DMS114 treated with DMSO at 0.1 percent for 48 hours (cell line): ENCODE data around the gene ST3GAL3.

Experiments
- DNase-seq: peaks from one replicate; lab custom pipeline; 2025; ENCODE audit not compliant: unreplicated experiment; lab: John Stamatoyannopoulos, UW

The ST3GAL3 gene

DNA sequence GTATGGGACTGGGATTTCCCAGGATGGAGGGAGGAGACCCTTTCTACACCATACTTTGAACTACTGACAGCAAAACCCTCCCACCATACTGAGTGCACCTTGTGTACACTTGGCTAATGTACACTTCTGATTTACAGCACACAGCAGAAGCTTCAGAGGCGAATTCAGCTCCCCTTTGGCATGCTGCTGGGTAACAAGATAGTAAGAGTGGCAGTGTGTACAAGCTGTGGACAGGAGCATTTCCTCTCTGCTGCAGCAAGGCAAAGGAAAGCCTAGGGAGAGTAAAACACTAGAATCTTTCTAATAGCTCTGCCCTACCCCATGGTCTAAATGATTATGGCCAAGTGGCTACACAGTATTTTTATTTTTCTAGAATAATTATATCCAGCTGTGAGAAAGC lies 142.3 kb downstream of the ST3GAL3 start:
- no peak for DNase-seq

- DNase-seq: no peak
These were observed 143.4 kb downstream of the ST3GAL3 start for GRCh38 chr1:43850591-43851233.

DNA sequence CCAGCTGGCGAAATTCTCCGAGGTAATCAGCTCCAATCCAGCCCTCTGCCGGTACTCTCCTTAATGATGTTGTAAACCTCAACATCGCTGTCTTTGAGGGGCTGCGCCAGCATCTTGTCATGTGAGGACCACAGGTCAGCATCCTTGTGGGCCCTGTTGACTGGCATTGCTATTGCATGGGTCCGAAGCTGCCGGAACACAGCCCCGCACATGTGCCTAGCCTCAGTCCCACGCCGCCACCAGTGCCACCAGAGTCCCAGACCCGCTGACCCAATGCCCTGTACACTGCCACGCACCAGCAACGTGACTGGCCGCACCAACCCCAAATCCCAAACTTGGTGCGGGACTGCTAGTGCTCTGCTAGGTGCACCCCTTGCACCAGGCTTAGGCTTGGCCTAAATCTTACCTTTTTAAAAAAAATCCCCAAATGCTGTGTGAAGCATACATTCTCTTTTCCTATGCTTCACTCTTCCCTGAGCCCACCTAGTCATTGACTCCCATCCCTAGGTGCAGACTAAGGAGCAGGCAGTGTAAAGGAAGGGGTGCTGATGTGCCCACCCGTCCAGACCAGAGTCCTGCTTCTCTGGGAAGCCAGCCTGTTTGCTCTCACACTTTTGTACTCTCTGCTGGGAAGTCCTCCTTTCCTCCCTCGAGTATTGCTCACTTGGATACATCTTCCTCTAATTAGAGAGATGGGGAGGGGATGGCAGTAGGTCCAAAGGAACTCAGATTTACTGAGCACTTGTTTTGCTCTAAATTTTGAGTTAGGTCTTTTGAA lies 144.4 kb downstream of the ST3GAL3 start:
- DNase-seq: no peak

DNA sequence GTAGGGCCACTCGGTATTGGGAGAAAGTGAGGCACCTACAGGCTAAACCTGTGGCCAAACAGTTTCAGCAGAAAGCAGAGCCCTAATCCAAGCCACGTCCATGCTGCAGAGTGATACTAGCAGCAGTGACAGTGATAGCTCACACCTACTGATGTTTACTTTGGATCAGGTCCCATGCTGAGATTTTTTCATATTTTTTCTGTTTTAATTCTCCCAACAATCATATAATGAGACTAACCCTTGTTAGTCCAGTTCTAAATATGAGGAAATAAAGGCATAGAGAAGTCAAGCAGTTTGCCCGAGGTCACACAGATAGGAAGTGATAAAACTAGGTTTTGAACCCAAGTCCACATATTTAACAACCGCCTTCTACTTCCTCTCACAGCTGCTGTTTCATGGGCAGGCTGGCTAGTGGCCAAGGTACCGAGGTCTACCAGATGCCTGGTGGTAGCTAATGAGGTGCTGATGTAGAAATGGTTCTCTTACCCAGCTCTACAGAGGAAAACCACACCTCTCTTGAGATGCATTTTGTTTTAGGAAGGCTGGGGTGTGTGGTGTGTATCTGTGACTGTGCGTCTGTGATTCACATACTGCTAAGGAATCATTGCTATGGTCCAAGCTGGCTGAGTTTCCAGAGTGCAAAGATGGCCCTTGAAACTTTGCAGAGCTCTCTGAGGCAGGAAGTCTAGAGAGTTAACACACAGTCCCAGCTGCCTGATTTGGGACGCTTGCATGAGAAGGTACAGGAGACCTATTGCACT lies 146.0 kb downstream of the ST3GAL3 start:
- no peak for DNase-seq

GRCh38 chr1:43854473-43854872 lies 147.1 kb downstream of the ST3GAL3 start:
- DNase-seq: no peak

GRCh38 chr1:43856188-43856587 lies 148.9 kb downstream of the ST3GAL3 start:
- DNase-seq: no peak

- no peak for DNase-seq
These were observed 149.8 kb downstream of the ST3GAL3 start for GRCh38 chr1:43857163-43857562.

DNA sequence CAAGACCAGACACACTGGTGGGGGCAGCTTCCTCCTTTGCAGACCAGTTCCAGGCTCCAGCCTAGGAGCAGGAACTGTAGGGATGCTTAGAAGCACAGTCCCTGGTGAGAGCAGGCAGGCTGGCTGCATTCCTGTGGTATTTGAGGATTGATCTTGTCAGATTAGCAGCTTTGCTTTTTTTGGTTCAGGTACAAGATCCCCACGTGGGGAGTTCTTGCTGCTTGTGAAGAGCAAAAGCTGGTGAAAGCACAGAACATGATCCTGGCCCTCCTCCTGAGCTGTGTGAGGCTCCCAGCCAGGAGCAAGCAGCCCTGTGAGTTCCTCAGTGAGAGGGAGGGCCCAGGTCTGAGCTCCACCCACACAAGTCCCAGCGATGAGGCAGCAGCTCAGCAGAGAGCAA lies 151.0 kb downstream of the ST3GAL3 start:
- no peak for DNase-seq

GRCh38 chr1:43861337-43861736 lies 154.0 kb downstream of the ST3GAL3 start:
- no peak for DNase-seq

- no peak for DNase-seq
These were observed 154.8 kb downstream of the ST3GAL3 start for GRCh38 chr1:43861988-43862735.

DNA sequence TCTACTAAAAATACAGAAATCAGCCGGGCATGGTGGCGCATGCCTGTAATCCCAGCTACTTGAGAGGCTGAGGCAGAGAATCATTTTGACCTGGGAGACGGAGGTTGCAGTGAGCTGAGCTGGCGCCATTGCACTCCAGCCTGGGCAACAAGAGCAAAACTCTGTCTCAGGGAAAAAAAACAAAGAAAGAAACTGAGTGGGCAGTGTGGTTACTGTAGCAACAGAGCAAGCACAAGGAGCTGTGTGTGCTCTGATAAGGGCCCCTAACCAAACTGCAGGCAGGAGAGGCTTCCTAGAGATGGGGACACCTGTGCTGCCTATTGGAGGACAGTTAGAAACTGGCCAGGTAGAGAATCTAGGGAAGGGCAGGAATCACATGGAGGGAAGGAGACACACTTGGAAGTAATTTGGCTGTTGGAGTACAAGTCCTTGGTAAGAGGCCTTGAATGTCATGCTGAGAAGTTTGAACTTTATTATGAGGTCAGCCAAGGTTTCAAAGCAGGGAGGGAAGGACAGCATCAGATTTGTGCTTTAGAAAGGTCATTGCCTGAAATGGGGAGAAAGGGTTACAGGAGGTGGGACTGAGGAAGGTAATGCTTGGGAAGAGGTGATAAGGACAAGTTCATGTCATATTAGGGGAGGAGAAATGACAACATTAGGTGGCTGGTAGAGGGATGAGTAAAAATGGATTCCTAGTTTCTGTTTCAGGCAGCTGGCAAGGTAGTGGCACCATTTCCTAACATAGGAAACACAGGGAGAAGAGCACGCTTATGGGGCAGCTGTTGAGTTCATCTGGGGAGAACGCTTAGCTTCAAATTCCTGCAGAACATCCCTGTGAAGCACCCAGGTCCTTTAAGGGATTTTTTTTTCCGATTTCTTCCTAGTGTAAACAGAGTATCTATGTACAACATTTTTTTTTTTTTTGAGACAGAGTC lies 157.0 kb downstream of the ST3GAL3 start:
- DNase-seq: no peak

GRCh38 chr1:43866201-43866600 lies 158.9 kb downstream of the ST3GAL3 start:
- no peak for DNase-seq

DNA sequence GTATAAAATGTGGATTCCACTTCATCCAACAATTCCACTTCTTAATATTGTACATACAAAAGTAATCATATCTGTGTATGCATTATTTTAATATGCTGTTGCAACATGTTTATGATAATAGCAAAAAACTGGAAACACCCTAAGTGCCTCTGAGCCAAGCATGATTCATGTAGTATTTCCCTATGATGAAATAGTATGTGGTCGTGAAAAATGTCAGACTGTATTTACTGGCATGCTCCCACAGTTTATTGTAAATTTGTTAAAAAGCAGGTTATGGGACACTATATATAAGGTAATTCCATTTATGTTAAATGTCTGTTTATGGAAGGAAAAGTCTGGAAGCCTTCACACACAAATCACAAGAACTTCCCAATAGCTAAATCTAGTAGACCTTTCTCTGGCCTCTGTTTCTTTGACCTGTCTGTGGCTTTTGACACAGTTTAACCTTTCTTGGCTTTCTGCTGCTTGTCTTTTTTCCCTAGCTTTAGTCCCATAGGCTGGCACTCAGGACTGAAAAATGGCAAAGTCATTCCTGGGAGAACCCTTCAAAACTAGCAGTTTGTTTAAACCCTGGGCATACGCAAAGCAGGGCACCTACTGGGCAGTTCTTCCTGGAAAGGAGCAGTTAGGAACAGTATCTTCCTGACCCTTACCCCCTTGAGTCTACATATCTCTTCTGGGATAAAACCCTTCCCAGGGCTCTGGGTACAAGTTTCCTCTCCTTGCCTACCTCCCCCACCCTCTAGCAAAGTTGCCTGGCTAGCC lies 160.8 kb downstream of the ST3GAL3 start:
- no peak for DNase-seq

GRCh38 chr1:43868741-43869067 lies 161.4 kb downstream of the ST3GAL3 start:
- DNase-seq: no peak

- DNase-seq: no peak
These were observed 163.0 kb downstream of the ST3GAL3 start for GRCh38 chr1:43870306-43870705.

GRCh38 chr1:43871181-43871910 lies 164.0 kb downstream of the ST3GAL3 start:
- no peak for DNase-seq

DNA sequence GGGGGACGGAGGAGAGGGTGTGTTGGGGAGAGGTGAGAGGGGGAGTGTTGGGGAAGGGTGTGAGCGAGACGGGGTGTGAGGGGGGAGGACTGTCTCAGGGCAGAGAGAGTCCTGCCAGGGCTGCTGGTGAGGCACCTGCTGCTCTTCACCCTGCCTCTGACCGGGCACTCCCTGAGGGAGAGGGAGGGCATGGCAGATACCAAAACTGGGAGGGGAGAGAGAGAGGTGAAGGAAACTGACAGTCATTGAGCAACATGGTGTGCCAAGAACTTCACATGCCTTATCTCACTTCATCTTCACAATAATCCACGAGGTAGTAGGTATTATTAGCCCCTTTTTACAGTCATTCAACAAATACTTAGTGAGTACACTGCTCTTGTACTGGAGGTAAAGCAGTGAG lies 164.9 kb downstream of the ST3GAL3 start:
- no peak for DNase-seq

GRCh38 chr1:43873851-43874250 lies 166.5 kb downstream of the ST3GAL3 start:
- DNase-seq: no peak

GRCh38 chr1:43874716-43875115 lies 167.4 kb downstream of the ST3GAL3 start:
- no peak for DNase-seq
